ENCODE results near the gene SH3RF1.

DNA sequence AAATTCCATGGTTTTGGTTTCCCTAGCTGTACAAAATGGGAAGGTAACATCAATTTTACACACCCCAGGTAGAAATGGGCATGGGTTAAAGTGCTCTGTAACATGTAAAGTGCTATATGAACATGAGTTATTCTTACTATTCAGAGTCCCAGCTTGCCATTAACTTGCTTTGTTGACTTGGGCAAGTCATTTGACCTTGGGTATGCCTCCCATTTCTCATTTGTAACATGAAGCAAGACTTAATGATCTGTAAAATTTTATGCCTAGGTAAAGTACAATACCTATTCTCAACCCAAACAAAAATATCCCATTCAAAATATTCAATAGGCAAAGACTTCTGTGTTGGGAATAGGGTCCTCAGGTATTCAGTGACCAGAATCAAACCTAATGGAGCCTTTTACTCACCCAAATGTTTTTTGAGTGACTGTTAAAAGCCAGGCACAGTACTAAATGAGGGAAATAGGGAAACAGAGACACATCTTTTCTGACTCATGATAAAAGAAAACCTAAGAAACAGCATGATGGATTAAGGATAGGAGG is 126.6 kb downstream of the SH3RF1 start:
- TF ChIP-seq CTCF (IDR thresholded peaks at IDR 0.05) (no peak), EZH2 (IDR thresholded peaks at IDR 0.05) (no peak), EZH2phosphoT487 (IDR thresholded peaks at IDR 0.05) (no peak)

All from neural progenitor cell (in vitro differentiated cells).